Measurements from ENCODE around the gene PTTG1IP.

DNA sequence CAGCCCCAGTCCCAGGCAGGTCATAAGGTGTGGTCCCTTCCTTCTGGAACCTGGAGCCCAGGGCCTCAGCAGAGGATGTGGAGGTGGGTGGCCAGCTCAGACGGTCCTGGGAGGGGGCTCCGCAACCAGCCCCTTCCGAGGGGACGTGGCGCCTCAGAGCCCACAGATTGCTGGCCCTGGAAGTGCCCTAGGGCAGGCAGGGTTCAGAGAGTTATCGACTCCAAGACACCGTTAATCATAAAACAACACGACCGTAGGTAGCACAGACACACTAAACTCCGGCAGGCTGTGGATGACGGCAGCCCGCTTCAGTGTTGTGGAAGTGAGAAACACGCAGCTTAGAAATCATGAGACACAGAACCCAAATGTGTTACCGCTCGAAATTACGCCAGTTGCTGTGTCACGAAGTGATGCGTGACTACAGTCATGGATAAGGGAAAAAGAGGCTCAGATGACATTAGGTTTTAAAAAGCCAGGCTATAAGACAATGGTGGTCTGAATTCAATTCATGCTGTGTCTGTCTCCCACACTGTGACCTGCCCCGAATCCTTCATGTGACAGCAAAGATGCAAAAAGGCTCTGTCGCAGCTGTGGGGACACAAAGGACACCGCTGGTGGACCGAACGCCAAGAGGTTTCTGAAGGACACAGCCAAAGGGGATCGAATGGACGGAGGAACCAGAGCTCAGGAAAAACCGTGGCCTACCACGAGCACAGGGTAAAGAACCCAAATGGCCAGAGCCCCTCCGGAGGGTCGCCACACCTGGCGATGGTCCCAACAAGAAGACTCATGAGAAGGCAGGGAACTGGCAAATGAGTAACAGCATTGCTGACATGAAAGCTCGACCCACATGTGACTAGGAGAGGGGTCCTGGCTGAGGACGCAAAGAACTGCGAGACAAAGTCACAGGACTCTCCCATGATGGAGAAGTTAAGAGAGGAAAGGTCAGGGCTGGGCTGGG is 53.9 kb downstream of the PTTG1IP start:
- TF ChIP-seq, protein P1, sequence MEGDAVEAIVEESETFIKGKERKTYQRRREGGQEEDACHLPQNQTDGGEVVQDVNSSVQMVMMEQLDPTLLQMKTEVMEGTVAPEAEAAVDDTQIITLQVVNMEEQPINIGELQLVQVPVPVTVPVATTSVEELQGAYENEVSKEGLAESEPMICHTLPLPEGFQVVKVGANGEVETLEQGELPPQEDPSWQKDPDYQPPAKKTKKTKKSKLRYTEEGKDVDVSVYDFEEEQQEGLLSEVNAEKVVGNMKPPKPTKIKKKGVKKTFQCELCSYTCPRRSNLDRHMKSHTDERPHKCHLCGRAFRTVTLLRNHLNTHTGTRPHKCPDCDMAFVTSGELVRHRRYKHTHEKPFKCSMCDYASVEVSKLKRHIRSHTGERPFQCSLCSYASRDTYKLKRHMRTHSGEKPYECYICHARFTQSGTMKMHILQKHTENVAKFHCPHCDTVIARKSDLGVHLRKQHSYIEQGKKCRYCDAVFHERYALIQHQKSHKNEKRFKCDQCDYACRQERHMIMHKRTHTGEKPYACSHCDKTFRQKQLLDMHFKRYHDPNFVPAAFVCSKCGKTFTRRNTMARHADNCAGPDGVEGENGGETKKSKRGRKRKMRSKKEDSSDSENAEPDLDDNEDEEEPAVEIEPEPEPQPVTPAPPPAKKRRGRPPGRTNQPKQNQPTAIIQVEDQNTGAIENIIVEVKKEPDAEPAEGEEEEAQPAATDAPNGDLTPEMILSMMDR (conservative IDR thresholded peaks at IDR 0.05) = no peak
- TF ChIP-seq ZFX (IDR thresholded peaks at IDR 0.05) = no peak

Data from C4-2B (cell line).